ENCODE data around the gene GTPBP6.
"Not testable (repeated sequence)": the region's sequence is repeated elsewhere in the genome, so short reads cannot be mapped to it uniquely, and the experiment has no call there.

The GTPBP6 gene

GRCh38 chrX:316351-317325 is 2.0 kb downstream of the GTPBP6 start:
- FAIRE-seq, result no peak

- no peak for FAIRE-seq
Observed at GRCh38 chrX:314781-315595, 3.6 kb downstream of the GTPBP6 start.

DNA sequence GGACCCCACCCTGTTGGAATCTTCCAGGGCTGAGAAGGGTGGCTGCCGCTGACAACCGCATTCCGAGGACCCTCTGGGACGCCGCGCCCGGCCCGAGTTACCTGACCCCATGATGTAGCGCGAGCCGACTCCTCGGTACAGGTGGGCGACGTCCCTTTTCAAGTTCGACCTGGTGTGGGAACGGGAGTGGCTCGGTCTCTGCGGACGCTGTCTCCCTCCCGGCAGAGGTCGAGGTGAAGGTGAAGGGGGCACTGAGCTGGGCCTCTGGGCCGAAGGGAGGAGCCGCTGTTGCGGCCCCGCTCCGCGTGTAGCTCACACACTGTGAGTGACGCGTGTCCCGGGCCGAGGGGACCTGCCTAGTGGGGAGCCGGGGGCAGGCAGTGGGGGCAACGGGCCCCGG is 4.5 kb downstream of the GTPBP6 start:
- FAIRE-seq, result no peak

- FAIRE-seq, result no peak
Observed at GRCh38 chrX:313546-313945, 5.0 kb downstream of the GTPBP6 start.

GRCh38 chrX:312621-313331 is 5.8 kb downstream of the GTPBP6 start:
- no peak for FAIRE-seq

- FAIRE-seq, result no peak
Observed at GRCh38 chrX:311156-312129, 7.2 kb downstream of the GTPBP6 start.

DNA sequence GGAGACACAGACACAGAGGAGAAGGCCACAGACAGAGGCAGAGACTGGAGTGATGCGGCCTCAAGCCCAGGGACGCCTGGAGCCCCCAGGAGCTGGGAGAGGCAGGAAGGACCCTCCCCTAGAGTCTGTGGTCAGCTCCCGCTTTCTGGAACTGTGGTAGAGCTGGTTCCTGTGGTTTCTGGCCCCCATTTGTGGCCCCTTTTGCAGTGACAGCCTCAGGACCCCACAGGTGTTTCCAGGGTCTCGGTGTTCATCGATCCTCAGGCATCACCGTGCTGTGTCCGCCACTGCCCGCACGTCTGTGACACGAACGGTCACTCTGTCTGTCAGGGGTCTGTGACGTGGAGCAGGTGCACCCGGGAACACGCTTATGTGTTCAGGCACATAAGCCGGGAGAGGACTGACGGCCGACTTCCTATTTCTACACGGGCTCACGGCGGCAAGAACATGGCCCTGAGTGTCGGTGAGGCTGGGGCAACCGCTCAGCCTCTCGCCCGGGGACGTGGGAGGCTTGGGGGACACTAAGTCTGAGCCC is 7.9 kb downstream of the GTPBP6 start:
- no peak for FAIRE-seq

DNA sequence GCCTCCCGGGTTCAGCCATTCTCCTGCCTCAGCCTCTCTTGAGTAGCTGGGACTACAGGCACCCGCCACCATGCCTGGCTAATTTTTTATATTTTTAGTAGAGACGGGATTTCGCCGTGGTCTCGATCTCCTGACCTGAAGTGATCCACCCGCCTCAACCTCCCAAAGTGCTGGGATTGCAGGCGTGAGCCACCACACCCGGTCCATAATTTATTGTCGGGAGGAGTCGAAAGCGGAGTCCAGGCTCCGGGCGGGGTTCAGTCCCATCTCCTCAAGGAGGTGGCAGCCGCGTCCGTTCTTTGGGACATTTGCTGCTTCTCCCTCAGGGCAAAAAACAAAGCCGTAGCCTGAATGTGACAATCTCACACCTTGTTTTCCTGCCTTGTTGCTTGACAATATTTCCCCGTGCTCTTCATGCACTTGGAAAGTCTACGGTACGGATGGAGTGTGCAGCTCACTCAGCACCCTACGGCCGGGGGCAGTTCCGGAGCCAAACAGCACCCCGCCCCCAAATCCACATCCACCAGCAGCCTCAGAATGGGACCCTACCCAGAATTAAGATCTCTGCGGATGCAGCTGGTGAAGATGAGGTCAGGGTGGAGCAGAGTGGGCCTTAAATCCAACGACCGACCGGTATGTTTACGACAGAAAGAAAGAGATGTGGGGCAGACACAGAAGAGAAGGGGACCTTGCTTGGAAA is 9.6 kb downstream of the GTPBP6 start:
- FAIRE-seq, result no peak

DNA sequence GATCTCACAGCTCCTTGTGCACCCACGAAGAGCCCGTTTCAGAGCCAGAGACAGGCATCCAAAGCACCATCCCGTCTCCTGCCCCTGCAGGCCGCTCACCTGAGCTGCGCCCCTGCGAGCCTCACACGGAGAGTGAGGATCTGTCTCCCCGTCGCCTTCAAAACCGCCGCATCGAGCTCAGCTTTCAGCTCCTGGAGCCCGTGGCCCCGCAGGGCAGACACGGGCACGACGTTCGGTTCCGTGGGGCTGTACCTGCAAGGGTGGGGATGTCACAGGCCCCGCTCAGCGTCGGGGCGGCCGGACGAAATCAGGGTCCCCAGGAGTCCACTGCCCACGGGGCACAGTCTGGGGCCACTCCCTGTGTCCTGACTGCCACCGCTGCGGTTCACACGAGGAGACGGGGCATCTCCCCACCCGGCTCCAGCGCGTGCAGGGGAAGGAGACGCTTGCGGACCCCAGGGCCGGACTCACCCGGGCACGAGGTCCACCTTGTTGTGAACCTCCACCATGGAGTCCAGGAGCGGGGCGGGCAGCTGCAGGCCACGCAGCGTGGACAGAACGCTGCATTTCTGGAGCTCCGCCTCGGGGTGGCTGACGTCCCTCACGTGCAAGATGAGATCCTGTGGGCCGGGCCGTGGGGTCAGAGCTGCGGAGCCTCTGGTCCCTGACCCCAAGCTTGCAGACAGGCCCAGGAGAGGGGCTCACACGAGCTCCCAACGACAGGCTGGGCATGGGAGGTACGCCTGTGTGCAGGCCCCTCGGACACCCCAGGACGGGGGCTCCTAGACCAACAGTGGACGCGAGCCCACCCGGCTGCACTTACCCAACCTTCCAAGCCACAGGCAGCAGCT is 11.1 kb downstream of the GTPBP6 start:
- FAIRE-seq, result no peak

- FAIRE-seq, result not testable (repeated sequence)
Observed at GRCh38 chrX:306614-307251, 11.9 kb downstream of the GTPBP6 start.

DNA sequence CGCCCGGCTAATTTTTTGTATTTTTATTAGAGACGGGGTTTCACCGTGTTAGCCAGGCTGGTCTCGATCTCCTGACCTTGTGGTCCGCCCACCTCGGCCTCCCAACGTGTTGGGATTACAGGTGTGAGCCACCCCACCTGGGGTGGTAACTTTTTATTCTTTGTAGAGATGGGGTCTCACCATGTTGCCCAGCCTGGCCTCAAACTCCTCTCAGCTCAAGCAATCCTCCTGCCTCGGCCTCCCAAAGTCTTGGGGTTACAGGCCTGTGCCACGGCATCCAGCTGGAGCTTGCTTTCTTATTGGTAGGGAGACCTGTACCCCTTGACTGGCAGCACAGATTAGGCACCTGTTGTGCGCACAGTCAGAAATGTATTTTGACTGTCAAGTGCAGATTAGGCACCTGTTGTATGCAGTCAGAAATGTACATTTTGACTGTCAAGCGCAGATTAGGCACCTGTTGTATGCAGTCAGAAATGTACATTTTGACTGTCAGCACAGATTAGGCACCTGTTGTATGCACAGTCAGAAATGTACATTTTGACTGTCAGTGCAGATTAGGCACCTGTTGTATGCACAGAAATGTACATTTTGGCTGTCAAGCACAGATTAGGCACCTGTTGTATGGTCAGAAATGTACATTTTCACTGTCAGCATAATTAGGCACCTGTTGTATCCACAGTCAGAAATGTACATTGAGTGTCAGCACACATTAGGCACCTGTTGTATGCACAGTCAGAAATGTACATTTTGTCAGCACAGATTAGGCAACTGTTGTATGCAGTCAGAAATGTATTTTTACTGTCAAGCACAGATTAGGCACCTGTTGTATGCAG is 12.6 kb downstream of the GTPBP6 start:
- not testable (repeated sequence) for FAIRE-seq

DNA sequence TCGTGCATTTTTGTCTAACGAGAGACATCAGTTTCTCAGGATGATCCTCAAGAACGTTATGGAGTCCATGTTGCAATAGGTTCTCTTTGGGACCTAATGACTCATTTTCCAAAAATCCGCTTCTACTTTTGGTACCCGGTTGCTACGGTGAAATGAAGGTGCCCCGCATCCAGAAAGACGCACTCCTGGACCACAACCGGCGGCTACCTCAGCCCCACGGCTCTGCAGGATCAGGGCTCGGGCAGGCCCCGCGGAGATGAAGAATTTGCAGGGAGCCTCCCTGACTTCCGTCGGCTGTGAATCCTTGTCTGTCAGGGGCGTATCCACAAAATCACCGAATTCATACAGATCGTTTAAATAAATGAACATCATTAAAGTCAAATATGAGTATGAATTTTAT is 15.6 kb downstream of the GTPBP6 start:
- no peak for FAIRE-seq

GRCh38 chrX:300334-300733 is 18.3 kb downstream of the GTPBP6 start:
- FAIRE-seq, result no peak

GRCh38 chrX:298993-299392 is 19.6 kb downstream of the GTPBP6 start:
- FAIRE-seq, result no peak

- FAIRE-seq, result no peak
Observed at GRCh38 chrX:295136-295535, 23.5 kb downstream of the GTPBP6 start.

DNA sequence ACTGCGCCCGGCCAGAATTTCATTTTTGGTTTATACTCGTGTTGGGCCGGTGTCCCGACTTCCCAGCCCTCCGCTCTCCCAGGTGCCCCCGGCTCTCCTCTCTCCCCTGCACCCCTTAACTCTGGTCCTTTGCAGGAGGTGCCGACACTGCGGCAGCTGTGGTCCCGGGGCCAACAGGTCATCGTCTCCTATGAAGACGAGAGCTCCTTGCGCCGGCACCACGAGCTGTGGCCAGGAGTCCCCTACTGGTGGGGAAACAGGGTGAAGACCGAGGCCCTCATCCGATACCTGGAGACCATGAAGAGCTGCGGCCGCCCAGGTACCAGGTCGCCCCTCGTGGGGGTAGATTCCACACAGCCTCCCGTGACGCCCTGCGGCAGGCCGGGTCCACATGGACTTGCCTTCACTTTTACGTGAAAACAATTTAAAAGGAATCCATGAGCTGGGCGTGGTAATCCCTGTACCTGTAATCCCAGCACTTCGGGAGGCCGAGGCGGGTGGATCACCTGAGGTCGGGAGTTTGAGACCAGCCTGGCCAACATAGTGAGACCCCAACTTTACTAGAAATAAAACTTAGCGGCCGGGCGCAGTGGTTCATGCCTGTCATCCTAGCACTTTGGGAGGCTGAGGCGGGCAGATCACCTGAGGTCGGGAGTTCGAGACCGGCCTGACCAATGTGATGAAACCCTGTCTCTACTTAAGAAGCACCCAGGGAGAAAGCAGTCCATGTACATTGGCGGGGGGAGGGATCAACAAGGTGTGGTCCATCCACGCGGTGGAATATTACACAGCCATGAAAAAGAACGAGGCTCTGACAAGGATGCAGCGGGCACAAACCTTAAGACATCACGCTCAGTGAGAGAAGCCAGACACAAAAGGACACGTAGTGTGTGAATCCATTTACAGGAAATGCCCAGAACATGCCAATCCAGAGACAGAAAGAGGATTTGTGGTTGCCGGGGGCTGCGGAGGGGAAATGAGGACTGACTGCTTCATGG is 25.4 kb downstream of the GTPBP6 start:
- FAIRE-seq, result no peak

GRCh38 chrX:291411-291901 is 27.1 kb downstream of the GTPBP6 start:
- FAIRE-seq, result no peak
